ENCODE data around the gene ESR1. TPM values are rescaled to one million over a fixed set of nuclear protein-coding genes. Genes with fewer than 3 reads are reported as not detected.

The ESR1 gene
- total RNA-seq, 1 experiment from 2014 or later = not detected

GRCh38 chr6:152151920-152152319, 344.4 kb downstream of the ESR1 start:
- no CpG with 5 or more reads among the region's 13 CpGs for WGBS (ENCODE audit: extremely low coverage, insufficient read length, low lambda C conversion rate)
- Histone ChIP-seq H2BK20ac (ENCODE audit: low read depth, low read length, poor library complexity, severe bottlenecking) (no peak overlapping the region), H3K18ac (ENCODE audit: insufficient read length, low read depth, low read length) (no peak overlapping the region), H4K8ac (replicated peaks; ENCODE audit: insufficient read length, low read depth, low read length) (no peak overlapping the region), H3K27me3 (ENCODE audit: insufficient read depth, low read length) (no peaks in the 10 kb centered on the region), H4K91ac (ENCODE audit: insufficient read length, low read depth, low read length) (no peak overlapping the region), H4K20me1 (ENCODE audit: control insufficient read depth, insufficient read depth, insufficient read length) (no peaks in the 10 kb centered on the region), H3K14ac (ENCODE audit: insufficient read depth, low read length) (no peak overlapping the region), H3K56ac (ENCODE audit: insufficient read length, low read depth, low read length) (no peak overlapping the region), H3K4me1 (ENCODE audit: insufficient read depth, low read length) (no peaks in the 10 kb centered on the region), H3K4ac (ENCODE audit: low read depth, low read length) (no peak overlapping the region), H3K4me2 (ENCODE audit: insufficient read depth, insufficient read length, low read length) (no peak overlapping the region), H2BK120ac (ENCODE audit: low read depth, low read length, poor library complexity, severe bottlenecking) (no peak overlapping the region), H3K79me2 (ENCODE audit: insufficient read depth, low read length) (no peaks in the 10 kb centered on the region), H2BK12ac (ENCODE audit: insufficient read length, low read depth, low read length) (no peak overlapping the region), H3K23me2 (ENCODE audit: insufficient read length, low read depth, low read length, poor library complexity, severe bottlenecking) (no peaks in the 10 kb centered on the region), H3K9me3 (ENCODE audit: control insufficient read depth, low read depth, low read length) (no peaks in the 10 kb centered on the region), H3K79me1 (ENCODE audit: insufficient read depth, low read depth, low read length, poor library complexity, severe bottlenecking) (no peaks in the 10 kb centered on the region), H3K23ac (ENCODE audit: insufficient read length, low read depth, low read length) (no peak overlapping the region), H3K9ac (ENCODE audit: extremely low read depth, insufficient read length, low read length) (no peak overlapping the region), H2BK5ac (ENCODE audit: insufficient read length, low read length) (no peak overlapping the region), H2AFZ (ENCODE audit: low read length) (no peak overlapping the region), H4K5ac (ENCODE audit: insufficient read length, low read depth, low read length) (no peak overlapping the region), H3K27ac (ENCODE audit: insufficient read length, low read depth, low read length) (no peak overlapping the region), H2AK5ac (ENCODE audit: insufficient read length, low read length) (no peak overlapping the region), H3T11ph (ENCODE audit: low read length) (no peak overlapping the region), H2BK15ac (ENCODE audit: low read depth, low read length) (no peak overlapping the region; the same call in 1 of the 2 replicates)
- no peak for DNase-seq
- no peak overlapping the region for H3K4me3 Mint-ChIP-seq
- peak overlapping the region in 1 of 3 experiments; percentile 49; a peak in 1 of 7 replicates for H3K27ac Mint-ChIP-seq
- peaks cover 0 to 3% of the 10 kb centered on the region in 2 experiments; a peak in 2 of 4 replicates for H3K4me1 Mint-ChIP-seq
- H3K36me3 Mint-ChIP-seq (ENCODE audit: insufficient read depth in 1 of 3, low read depth in 3 of 3) = no peaks in the 10 kb centered on the region
- TF ChIP-seq CTCF (conservative IDR thresholded peaks at IDR 0.05) = no peak
- H3K9me3 Mint-ChIP-seq = no peaks in the 10 kb centered on the region
- no peaks in the 10 kb centered on the region for H3K27me3 Mint-ChIP-seq (ENCODE audit: low read depth)
